Erythroblast (primary cell): ENCODE data around the gene UBP1.

Experiments used
- GATA1 ChIP-seq: IDR thresholded peaks from 2 replicates; pipeline ENCODE4 v1.6.1; 2011; ENCODE audit warnings: low read depth, mild to moderate bottlenecking, control low read depth, low read length, moderate library complexity
- POLR2A ChIP-seq: IDR thresholded peaks from 2 replicates; pipeline ENCODE4 v1.6.1; 2011; ENCODE audit warnings: mild to moderate bottlenecking, low read length

DNA sequence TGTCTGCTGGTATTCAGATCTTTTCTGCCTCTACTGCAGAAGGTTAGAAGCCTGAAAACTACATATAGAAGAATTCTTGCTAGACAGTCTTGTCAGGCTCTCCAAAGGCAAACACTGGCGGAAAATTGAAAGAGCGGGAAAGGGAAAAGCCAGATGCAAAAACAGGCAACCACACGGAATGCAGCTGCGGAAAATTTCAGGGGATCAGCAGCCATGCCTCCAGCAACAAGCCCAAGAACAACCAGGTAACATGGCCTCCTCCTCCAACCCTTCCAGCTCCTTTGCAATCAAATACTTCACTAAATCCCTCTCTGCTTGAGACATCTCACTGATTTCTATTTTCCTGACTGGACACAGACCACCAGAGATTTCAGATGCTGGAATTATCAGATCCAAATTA lies 9.6 kb downstream of the UBP1 start:
- no peak for TF ChIP-seq POLR2A
- TF ChIP-seq GATA1 = no peak
